HEK293T (cell line): ENCODE results near the gene TMEM151B.

Experiments
- CTCF ChIA-PET: fragments of 350-600 bp; formaldehyde crosslinking; extraction: SDS; loops from one replicate; lab custom pipeline; 2021; ENCODE audit warnings: antibody characterized with exemption, inconsistent platforms; lab: Yijun Ruan, JAX
- POLR2A ChIA-PET: fragments of 350-600 bp; formaldehyde crosslinking; extraction: SDS; loops from one replicate; lab custom pipeline; 2020; ENCODE audit warnings: antibody characterized with exemption, inconsistent platforms; lab: Yijun Ruan, JAX
- DNase-seq: peaks from one replicate; pipeline ENCODE4 v3.0.0; 2012; ENCODE audit warnings: mixed read lengths; ENCODE audit errors: extremely low spot score
- ARNT ChIP-seq: fragments of 450-650 bp; IDR thresholded peaks from 2 replicates; pipeline ENCODE4 v1.6.1; 2017; ENCODE audit warnings: mild to moderate bottlenecking
- BHLHE40 ChIP-seq: fragments of 450-650 bp; IDR thresholded peaks from 2 replicates; pipeline ENCODE4 v1.6.1; 2016; ENCODE audit warnings: mild to moderate bottlenecking, moderate library complexity, borderline replicate concordance
- CTBP1 ChIP-seq: fragments of 450-650 bp; IDR thresholded peaks from 2 replicates; pipeline ENCODE4 v1.6.1; 2016; ENCODE audit warnings: borderline replicate concordance
- ELF4 ChIP-seq: fragments of 450-650 bp; IDR thresholded peaks from 2 replicates; pipeline ENCODE4 v1.6.1; 2017; ENCODE audit warnings: antibody characterized with exemption
- FOXA1 ChIP-seq: fragments of 450-650 bp; IDR thresholded peaks from 2 replicates; pipeline ENCODE4 v1.6.1; 2016; ENCODE audit warnings: mild to moderate bottlenecking
- FOXK2 ChIP-seq: fragments of 450-650 bp; IDR thresholded peaks from 2 replicates; pipeline ENCODE4 v1.6.1; 2016; ENCODE audit warnings: mild to moderate bottlenecking
- FOXM1 ChIP-seq: fragments of 450-650 bp; IDR thresholded peaks from 2 replicates; pipeline ENCODE4 v1.6.1; 2017; ENCODE audit warnings: mild to moderate bottlenecking, borderline replicate concordance
- HDGF ChIP-seq: fragments of 450-650 bp; IDR thresholded peaks from 2 replicates; pipeline ENCODE4 v1.6.1; 2017; ENCODE audit warnings: antibody characterized with exemption, borderline replicate concordance
- L3MBTL2 ChIP-seq: fragments of 450-650 bp; conservative IDR thresholded peaks from 2 replicates; pipeline ENCODE4 v1.6.1; 2016; ENCODE audit warnings: mild to moderate bottlenecking
- LEF1 ChIP-seq: fragments of 450-650 bp; IDR thresholded peaks from 2 replicates; pipeline ENCODE4 v1.6.1; 2017; ENCODE audit warnings: mild to moderate bottlenecking, borderline replicate concordance
- NFRKB ChIP-seq: fragments of 450-650 bp; IDR thresholded peaks from 2 replicates; pipeline ENCODE4 v1.6.1; 2016; ENCODE audit warnings: mild to moderate bottlenecking, moderate library complexity
- PKNOX1 ChIP-seq: fragments of 450-650 bp; IDR thresholded peaks from 2 replicates; pipeline ENCODE4 v1.6.1; 2016
- SP1 ChIP-seq: fragments of 450-650 bp; IDR thresholded peaks from 2 replicates; pipeline ENCODE4 v1.6.1; 2017
- SUZ12 ChIP-seq: fragments of 450-650 bp; IDR thresholded peaks from 2 replicates; pipeline ENCODE4 v1.6.1; 2016; ENCODE audit warnings: mild to moderate bottlenecking
- TARDBP ChIP-seq: fragments of 450-650 bp; IDR thresholded peaks from 2 replicates; pipeline ENCODE4 v1.6.1; 2016
- ZNF384 ChIP-seq: fragments of 450-650 bp; IDR thresholded peaks from 2 replicates; pipeline ENCODE4 v1.6.1; 2016

TMEM151B gene

GRCh38 chr6:44227148-44227793 is 43.0 kb upstream of the TMEM151B start:
- CTCF ChIA-PET: interaction anchor here (1.2 to 1.8 kb wide), 2 partner anchors 9 to 30 kb away, joined by 3 to 6 read pairs; partner anchors contain the start of gene SLC35B2
- DNase-seq: no peak
- POLR2A ChIA-PET: interaction anchor here (1.6 to 8.0 kb wide), 2 partner anchors 10 to 19 kb away, joined by 4 to 65 read pairs; partner anchors contain the start of gene HSP90AB1
- TF ChIP-seq ARNT: no peak
- TF ChIP-seq NFRKB: no peak
- TF ChIP-seq ELF4: no peak
- no peak for TF ChIP-seq FOXK2
- no peak for TF ChIP-seq BHLHE40
- no peak for TF ChIP-seq FOXA1
- TF ChIP-seq SUZ12: no peak
- TF ChIP-seq SP1: no peak
- TF ChIP-seq FOXM1: no peak
- TF ChIP-seq PKNOX1: no peak
- no peak for TF ChIP-seq ZNF384
- TF ChIP-seq CTBP1: no peak
- no peak for TF ChIP-seq L3MBTL2
- TF ChIP-seq HDGF: no peak
- TF ChIP-seq TARDBP: no peak
- no peak for TF ChIP-seq LEF1

GRCh38 chr6:44228031-44228430 is 42.2 kb upstream of the TMEM151B start:
- ChIA-PET CTCF (no interaction called here), POLR2A (interaction anchor here (1.6 to 8.0 kb wide), 2 partner anchors 9 to 18 kb away, joined by 4 to 65 read pairs; partner anchors contain the start of gene HSP90AB1)
- TF ChIP-seq BHLHE40 (no peak), NFRKB (no peak), FOXA1 (no peak), SP1 (no peak), SUZ12 (no peak), ELF4 (no peak), HDGF (no peak), LEF1 (no peak), PKNOX1 (no peak), L3MBTL2 (no peak)
- no peak for DNase-seq

- no peak for DNase-seq
- CTCF ChIA-PET: interaction anchor here (0.6 kb wide), 1 partner anchor 9 kb away, joined by 3 read pairs; no protein-coding TSS in a partner anchor
- POLR2A ChIA-PET: interaction anchor here (1.6 to 8.0 kb wide), 2 partner anchors 9 to 18 kb away, joined by 4 to 65 read pairs; partner anchors contain the start of gene HSP90AB1
- no peak for TF ChIP-seq L3MBTL2
These were observed 41.8 kb upstream of the TMEM151B start for GRCh38 chr6:44228433-44228832.

GRCh38 chr6:44228836-44229235 is 41.4 kb upstream of the TMEM151B start:
- ChIA-PET CTCF (interaction anchor here (0.6 kb wide), 1 partner anchor 9 kb away, joined by 3 read pairs; no protein-coding TSS in a partner anchor), POLR2A (interaction anchor here (8.0 kb wide), 1 partner anchor 18 kb away, joined by 65 read pairs; the partner anchor contains the start of gene HSP90AB1)
- no peak for DNase-seq
- TF ChIP-seq CTBP1 (no peak), FOXK2 (no peak), HDGF (no peak), NFRKB (no peak), SUZ12 (no peak), ZNF384 (no peak), PKNOX1 (no peak), BHLHE40 (no peak), FOXA1 (no peak), ARNT (no peak), LEF1 (no peak), ELF4 (no peak), TARDBP (no peak), SP1 (no peak), L3MBTL2 (no peak), FOXM1 (no peak)

GRCh38 chr6:44229376-44230033 is 40.7 kb upstream of the TMEM151B start:
- ChIA-PET POLR2A (interaction anchor here (1.6 kb wide), 1 partner anchor 10 kb away, joined by 4 read pairs; no protein-coding TSS in a partner anchor), CTCF (no interaction called here)

More at GRCh38 chr6:44229376-44230033, 40.7 kb upstream of the TMEM151B start:
- DNase-seq: no peak
- TF ChIP-seq FOXK2 (no peak), FOXA1 (no peak), L3MBTL2 (no peak), ZNF384 (no peak), SP1 (no peak), PKNOX1 (no peak), CTBP1 (no peak), HDGF (no peak), BHLHE40 (no peak), FOXM1 (no peak), ELF4 (no peak), TARDBP (no peak), SUZ12 (no peak), ARNT (no peak), NFRKB (no peak), LEF1 (no peak)
